ENCODE data around the gene RAB34.

GRCh38 chr17:28738680-28739384 lies 21.2 kb upstream of the RAB34 start:
- TF ChIP-seq, protein P1, sequence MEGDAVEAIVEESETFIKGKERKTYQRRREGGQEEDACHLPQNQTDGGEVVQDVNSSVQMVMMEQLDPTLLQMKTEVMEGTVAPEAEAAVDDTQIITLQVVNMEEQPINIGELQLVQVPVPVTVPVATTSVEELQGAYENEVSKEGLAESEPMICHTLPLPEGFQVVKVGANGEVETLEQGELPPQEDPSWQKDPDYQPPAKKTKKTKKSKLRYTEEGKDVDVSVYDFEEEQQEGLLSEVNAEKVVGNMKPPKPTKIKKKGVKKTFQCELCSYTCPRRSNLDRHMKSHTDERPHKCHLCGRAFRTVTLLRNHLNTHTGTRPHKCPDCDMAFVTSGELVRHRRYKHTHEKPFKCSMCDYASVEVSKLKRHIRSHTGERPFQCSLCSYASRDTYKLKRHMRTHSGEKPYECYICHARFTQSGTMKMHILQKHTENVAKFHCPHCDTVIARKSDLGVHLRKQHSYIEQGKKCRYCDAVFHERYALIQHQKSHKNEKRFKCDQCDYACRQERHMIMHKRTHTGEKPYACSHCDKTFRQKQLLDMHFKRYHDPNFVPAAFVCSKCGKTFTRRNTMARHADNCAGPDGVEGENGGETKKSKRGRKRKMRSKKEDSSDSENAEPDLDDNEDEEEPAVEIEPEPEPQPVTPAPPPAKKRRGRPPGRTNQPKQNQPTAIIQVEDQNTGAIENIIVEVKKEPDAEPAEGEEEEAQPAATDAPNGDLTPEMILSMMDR (IDR thresholded peaks at IDR 0.05): no peak
- TF ChIP-seq PBX3 (IDR thresholded peaks at IDR 0.05) (no peak), POLR2AphosphoS2 (conservative IDR thresholded peaks at IDR 0.05; ENCODE audit: low read length) (no peak), MAZ (IDR thresholded peaks at IDR 0.05; ENCODE audit: borderline replicate concordance, low read depth, low read length) (no peak)

Data from A549 (cell line).